Measurements from ENCODE around the gene TM7SF3.

TM7SF3 gene

DNA sequence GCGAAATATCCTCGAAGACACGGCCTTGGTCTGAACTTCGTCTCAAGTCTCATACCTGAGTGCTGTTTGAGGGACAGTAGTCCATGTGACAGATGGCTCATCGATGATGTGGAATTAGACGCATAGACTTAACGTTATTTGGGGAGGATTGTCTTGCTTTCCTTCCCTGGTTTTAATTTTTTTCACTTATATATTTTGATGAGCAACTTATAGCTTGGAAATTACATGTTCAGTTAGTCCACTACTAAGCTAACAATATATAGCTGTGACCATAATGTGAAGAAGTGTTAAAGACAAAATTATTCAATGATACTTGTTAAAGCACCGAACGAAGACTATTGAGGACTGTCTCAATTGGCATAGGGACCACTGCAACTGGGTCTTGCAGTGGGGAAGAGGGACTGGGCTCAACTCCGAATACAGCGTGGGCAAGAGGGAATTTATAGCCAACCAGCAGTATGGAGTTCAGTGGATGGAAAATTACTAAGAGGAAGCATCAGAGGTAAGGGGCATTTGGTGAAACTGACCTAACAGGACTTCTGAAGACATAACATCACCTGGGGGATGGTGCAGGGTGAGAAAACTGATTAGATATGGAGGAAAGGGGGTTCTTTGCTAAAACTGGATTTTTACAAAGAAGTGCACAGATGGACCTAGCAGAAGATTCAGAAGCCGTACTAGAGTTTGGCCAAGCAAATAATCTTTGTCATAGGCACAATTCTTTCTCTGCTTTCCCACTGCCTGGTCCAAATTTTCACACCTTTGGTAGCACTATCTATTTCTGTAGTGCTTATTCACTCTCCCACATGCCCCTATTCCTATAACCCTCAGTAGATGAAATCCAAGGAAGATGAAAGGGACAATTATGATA, 910 bp upstream of the TM7SF3 start:
- DNase-seq, result no peak

DNA sequence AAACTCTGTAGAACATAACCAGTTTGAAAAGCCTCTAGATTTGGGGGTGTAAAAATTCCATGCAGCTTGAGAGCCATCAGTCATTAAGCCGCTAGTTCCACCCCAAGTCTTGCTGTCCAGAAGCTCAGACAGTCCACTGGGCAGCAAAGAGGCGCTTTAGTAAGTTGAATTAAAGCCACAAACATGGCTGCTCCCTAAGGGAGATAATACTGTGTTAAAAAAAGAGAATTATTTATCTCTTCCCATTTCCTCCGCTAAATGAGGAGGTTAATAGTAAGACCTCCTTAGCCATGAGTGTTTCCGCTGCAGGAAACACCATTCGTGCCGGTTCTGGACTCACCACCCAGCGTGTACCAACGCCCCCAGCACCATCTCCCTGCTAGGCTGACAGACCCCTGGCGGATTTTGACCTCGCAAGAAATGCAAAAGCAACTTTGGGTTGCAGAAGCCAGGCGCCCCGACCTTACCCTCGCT, 536 bp downstream of the TM7SF3 start:
- DNase-seq, result no peak

DNA sequence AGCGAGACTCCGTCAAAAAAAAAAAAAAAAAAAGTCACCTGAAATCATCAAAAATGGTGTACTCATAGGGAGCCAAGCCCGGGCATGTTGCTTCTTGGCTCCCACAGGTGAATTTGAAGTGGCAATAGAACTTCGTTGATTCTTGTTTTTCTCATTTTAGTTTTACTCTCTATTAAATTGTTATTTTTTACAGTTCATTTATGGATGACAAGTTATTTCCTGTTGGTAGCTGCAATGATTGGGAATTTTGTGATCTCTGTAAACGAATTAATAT, 1.3 kb downstream of the TM7SF3 start:
- no peak for DNase-seq

DNA sequence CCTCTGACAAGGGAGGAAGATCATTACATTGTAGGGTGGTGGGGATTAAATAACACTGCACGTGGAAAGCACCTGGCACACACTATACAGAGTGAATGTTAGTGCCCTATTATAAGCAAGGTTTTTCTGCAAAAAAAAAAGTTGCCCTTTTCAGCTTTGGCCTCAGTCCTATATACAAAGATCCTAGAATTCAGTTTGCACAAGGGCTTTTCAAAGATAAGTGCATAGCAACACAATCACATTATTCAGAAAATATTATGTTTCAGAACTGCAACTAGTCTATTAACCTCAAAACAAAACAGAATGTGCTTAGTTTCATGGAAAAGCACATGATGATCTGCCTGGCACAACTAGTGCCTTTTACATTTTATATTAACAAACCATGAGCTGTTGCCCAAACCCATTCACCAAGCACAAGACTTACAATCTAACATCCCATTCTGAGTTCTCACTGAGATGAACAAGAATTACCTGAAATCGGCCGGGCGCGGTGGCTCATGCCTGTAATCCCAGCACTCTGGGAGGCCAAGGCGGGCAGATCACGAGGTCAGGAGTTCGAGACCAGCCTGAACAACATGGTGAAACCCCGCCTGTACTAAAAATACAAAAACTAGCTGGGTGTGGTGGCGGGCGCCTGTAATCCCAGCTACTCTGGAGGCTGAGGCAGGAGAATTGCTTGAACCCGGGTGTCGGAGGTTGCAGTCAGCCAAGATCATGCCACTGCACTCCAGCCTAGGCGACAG, 1.8 kb downstream of the TM7SF3 start:
- no peak for DNase-seq

DNA sequence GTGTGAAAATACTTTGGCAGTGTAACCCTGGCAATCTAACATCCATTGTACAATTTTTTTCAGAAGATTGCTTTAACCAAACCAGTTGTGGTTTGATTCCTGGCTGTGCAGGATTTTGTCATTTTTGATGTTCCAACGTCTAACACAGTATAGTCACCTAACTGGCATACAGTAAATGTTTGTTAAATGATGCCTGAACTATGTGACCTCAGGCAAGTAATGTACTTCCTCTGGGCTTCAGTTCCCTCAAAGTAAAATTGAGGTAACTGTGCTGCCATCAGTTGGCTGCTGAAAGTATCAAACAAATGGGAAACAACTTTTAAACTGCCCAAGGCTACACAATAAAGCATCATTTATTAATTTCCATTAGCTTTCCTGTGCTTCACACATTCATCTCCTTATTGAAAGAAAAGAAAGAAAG, 4.3 kb downstream of the TM7SF3 start:
- no peak for DNase-seq

DNA sequence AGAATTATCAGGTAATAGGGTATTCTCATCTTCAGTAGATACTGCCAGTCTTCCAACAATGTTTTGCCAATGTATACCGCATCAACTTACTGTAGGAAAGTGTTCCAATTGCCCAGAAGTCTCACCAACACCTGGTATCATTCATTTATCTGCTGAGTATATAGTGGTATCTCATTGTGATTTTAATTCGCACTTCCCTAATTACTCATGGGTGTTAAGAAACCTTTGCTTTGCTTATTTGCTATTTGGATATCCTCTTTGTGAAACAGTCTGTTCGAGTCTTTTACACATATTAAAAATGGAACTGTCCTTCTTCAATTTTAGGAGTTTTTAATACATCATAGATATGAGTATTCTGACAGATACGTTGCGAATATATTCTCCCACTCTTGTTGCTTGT, 6.1 kb downstream of the TM7SF3 start:
- no peak for DNase-seq

DNA sequence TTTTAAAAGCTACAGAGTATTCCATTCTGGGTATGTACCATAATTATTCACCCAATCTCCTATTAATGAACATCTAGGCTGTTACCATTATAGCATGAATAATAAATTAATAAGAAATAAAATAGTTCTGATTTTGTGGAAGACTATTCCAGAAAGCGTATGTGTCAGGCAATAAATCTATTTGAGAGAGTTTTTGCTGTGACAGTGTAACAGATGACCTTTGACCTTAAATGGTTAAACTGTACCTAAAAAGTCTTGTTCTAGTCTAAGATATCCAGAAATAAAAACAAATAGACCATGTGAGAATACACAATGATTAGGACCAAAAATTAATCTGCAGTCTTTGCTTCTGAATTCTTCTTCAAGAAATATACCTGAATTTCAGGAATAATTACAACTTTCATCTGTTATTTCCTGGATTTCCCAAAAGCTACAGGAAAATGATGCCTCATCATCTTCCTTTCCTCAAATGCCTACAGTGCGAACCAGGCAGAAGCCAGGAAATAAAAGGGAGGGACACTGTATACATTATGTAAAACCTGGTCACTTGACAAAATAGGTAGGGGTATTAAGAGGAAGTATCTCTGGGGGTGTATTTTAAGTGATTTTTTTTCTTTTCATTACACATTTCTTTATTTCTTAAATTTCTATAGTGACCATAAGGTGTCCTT, 7.3 kb downstream of the TM7SF3 start:
- DNase-seq, result no peak

DNA sequence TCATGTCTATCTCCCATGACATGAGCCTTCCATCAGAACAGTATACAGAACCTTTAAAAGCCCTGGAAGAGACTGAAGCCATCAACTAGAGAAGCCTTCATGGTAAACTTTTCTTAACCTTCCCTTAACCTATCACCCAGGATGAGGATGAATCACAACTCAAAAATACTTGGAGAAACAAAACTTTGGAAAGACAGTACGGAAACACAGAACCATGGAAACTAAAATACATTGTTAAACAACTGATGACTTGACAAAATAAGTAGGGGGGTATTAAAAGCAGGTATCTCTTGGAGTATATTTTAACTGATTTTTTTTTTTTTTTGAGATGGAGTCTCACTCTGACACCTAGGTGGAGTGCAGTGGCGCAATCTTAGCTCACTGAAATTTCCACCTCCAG, 8.7 kb downstream of the TM7SF3 start:
- DNase-seq, result no peak

DNA sequence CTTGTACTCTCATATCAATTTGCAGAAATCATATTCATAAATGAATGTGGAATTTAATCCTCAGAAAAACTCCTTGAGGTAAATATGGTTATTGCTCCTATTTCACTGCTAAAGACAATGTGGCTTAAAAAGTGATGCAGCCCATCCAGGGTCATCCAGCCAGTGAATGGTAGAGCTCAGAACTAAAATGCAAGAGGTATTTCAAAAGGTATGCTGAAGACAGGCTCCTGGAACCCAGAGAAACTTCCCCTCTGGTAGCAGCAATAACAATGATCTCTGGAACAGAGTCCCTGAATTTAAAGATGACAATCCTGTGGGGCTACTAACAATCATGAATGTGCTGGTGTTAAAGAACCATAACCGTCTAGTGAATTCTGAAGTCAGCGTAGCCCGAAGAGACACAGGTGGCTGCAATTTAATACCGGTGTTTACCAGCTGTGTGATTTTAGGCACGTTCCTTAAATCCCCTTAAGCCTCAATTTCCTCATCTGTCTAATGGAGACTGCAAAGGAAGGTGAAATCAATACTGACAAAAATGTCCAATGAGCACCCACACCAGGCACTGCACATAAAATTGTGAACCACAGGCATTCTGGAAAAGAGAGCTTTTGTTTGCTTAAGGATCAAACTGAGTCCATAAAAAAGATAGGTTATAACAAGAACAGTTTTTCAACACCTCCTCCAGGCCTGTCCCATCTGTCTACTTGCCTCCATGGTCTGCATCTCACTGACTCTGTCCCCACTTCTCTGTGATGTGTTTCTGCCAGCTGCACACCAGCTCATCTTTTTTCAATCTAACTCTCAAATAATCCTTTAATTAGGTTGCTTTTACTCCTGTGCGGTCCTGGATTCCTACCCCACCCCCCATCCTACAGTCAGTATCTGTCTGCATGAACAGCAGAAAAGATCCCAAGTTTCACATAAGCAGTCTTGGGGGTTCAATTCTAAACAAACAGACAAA, 10.5 kb downstream of the TM7SF3 start:
- DNase-seq, result no peak

DNA sequence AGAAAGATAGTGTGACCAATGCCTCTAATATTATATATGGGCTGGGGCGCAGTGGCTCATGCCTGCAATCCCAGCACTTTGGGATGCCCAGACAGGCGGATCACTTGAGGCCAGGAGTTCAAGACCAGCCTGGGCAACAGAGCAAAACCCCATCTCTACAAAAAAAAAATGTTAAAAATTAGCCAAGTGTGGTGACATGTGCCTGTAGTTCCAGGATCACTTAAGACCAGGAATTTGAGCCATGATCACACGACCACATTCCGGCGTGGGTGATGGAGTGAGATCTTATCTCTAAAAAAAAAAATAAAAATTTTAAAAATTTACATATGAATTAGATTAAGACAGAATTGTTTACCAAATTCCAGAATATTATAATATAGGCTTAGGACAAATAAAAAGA, 12.0 kb downstream of the TM7SF3 start:
- DNase-seq, result no peak

DNA sequence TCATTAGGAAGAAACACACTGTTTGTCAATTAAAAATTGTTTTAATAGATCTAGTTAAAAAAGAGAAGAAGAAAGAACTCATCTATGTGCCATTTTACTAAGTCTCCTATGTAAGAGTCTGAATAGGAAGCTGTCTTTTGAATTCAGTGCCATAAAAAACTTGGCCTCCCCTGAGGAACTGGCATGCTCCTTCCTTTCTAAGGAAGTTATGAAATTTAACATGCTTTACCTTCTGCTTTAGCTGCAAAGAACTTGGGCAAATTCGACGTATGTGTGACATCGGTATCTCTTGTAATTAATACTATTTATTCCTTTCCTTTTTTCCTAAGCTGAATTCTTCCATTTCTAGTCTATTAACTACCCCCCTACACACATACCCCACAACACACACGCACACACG, 12.5 kb downstream of the TM7SF3 start:
- DNase-seq, result no peak

DNA sequence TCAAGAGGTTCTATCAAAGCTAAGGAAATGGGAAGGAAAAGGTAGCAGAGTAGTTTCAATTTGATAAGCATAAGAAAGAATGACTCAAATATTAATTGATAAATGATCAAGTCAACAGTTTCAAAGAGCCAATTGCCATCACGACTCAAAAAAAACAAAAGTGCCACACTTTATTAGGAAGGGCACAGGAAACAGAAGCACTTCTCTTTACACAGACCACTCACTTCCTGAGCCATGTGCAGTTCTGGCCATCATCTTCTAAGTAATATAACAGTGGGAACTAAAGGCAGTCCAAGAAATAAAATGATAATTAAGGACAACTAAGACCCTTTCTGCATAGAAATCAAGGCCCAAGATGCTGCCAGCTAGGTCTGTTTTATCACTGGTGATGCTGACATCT, 13.2 kb downstream of the TM7SF3 start:
- no peak for DNase-seq

DNA sequence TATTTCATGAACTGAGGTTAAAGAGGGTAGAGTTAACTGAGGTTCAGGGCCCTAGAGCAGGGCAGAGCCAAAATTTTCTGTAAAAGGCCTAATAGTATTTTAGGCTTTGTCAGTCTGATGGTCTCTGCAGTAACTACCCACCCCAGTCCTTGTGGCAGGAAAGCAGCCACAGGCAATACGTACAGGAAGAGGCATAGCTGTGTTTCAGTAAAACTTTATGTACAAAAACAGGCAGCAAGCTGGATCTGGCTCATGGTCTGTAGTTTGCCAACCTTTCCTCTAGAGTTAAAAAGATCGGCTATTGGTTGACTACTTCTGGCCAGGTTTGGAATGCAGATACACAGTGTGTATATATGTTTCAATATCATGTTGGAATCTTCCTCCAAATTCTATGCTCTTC, 17.2 kb downstream of the TM7SF3 start:
- DNase-seq, result no peak

DNA sequence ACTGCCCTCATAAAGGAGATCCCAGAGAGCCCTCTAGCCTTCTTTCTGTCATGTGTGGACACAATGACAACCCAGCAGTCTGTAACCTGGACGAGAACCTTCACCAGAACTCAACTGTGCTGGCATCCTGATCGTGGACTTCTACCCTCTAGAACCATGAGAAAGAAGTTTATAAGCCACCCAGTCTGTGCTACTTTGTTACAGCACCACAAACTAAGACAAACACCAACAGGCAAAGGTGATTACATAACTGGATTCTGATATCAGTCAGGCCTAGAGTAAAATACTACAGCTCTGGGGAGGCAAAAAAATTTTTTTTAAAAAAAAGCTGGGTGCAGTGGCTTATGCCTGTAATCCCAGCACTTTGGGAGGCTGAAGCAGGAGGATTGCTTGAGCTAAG, 18.5 kb downstream of the TM7SF3 start:
- no peak for DNase-seq

DNA sequence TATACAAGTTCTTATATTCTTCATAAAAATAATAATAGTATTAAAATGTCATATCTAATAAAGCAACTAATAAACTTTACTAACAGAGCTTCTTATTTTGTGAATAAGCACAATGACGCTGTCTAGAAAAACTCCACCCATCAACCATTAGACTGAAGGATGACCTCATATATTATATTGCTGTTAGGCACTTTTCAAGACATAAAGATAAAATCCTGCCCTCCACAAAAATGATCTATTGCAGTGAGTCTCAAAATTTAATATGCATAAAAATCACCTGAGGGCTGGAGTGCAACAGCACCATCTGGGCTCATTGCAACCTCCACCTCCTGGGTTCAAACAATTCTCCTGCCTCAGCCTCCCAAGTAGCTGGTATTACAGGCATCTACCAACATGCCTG, 20.1 kb downstream of the TM7SF3 start:
- DNase-seq, result no peak

DNA sequence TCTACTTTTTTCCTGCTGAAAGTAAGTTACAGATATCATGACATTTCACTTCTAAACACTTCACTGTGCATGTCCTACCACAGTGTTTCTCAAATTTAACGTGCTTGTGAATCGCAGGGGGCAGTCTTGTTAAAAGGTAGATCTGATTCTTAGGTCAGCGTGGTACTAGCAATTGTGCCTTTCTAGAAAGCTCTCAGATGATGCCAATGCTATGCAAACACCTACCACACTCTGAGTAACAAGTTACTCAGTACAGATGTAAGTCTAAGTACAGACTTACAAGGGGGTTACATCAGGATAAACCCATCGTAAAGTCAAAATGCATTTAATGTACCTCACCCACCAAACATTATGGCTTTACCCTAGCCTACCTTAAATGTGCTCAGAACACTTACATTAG, 22.4 kb downstream of the TM7SF3 start:
- no peak for DNase-seq

DNA sequence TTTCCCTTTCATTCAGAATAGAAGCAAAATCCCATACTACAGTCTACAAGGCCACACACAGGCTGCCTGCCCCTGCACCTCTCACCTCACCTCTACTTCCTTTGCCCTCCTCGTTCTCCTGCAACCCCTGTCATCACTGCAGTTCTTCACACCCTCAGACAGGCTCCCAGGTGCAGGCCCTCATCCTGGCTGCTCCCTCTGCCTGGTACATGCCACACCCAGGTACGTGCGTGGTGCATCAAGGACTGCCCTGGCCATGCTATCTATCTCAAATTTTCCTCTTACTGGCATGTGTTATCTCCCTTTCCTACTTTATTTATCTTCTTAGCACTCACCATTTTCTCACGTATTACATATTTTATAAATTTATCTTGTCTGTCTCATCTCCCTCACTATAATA, 24.3 kb downstream of the TM7SF3 start:
- DNase-seq, result no peak

DNA sequence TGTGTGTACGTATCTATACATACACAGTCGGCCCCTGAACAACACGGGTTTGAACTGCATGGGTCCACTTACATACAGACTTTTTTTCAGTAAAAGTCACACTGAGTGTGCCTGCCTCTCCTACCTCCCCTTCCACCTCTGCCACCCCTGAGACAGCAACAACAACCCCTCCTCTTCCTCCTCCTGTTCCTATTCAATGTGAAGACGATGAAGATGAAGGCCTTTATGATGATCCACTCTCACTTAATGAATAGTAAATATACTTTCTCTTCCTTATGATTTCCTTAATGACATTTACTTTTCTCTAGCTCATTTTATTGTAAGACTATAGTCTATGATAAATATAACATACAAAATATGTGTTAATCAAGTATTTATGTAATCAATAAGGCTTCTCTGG, 25.5 kb downstream of the TM7SF3 start:
- DNase-seq, result no peak

DNA sequence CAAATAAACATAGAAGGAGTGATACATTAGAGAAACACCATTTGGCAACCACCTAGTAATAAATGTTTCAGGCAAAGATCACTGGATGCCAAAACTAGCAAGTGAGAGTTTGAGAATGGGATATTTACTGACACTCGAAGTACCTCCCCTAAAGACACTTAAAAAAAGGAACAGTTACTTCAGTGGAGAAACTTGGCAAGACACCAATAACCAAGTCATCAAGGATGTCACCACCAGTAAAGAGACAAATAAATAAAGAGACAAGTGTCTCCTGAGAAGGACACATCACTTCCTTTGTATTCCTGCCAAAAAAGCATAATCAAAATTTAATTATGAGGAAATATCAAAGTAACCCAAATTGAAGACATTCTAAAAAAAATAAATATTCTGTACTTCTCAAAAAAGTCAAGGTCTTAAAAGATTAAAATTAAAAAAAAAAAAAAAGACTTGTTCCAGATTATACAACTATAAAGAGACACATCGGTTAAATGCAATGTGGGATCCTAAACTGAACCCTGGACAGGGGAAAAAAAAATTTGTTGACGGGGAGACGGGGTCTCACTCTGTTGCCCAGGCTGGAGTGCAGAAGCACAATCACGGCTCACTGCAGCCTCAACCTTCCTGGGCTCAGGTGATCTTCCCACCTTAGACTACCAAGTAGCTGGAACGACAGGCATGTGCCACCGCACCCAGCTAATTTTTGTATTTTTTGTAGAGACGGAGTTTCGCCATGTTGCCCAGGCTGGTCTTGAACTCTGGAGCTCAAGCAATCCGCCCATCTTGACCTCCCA, 26.4 kb downstream of the TM7SF3 start:
- no peak for DNase-seq

DNA sequence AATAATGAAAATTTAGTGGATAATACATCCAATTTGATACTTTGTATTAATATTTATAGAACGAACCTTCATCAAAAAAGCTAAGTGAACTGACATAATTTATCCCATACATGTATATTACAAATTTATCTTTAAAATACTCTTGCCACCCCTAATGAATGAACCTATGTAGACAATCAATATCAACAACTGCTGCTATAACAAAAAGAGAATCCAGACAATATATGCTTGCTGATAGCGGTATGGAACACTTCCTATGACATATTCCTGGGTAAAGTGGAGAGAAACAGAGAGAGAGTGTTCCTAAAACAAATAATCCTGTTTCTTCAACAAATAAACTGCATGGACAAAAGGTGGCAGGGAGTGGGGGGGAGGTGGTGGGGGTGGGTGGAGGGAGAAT, 31.3 kb downstream of the TM7SF3 start:
- DNase-seq, result no peak

DNA sequence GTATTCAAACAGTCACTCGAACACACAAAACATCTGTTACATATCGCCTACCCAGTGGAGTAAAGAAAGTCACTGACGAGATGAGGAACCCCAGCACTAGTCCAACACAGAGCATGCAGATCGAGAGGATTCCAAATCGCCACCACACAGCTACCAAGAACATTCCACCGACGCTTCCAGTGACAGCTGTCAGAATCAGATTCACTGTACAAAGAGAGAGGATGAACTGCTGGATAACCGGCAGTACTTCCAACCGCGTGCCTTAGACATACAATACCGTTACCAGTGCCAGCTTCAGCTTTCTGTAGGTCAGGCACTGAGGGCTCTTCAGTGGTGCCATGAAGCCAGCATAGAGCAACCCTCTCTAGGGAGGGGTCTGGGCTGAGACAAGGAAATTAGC, 34.5 kb downstream of the TM7SF3 start:
- DNase-seq, result no peak

DNA sequence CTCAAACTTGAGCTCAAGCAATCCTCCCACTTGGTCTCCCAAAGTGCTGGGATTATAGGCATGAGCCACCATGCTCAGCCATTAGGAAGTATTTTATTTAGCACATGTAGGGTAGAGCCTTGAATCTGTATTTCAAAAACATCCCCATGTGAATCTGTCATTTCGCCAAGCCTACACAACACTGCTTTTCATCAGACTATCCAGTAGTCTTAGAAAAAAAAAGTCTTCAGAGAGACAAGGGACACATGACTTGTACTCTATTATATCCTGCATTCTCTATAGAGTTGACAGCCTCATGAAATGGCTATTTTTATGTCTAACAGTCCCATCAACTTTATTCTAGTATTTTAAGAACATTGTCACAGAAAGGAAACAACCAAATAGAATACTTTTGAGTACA, 35.4 kb downstream of the TM7SF3 start:
- DNase-seq, result no peak

Data from NCI-H748 treated with DMSO at 0.1 percent for 48 hours (cell line).